IgD-negative memory B cell (primary cell): ENCODE data around the gene ZMYND15. TPM values are rescaled to one million over a fixed set of nuclear protein-coding genes. Genes with fewer than 3 reads are reported as not detected.

Experiments
- H3K27ac Mint-ChIP-seq, 3 donors: one replicate each; pipeline ENCODE4 v1.8.0; 2020 to 2022; ENCODE audit warnings: mild to moderate bottlenecking in 3 of 3, mixed read lengths in 3 of 3, moderate library complexity in 1 of 3
- H3K27me3 Mint-ChIP-seq: one replicate; pipeline ENCODE4 v1.8.0; 2021; ENCODE audit warnings: mixed read lengths
- H3K36me3 Mint-ChIP-seq: one replicate; pipeline ENCODE4 v1.8.0; 2020; ENCODE audit warnings: mild to moderate bottlenecking, mixed read lengths
- H3K4me1 Mint-ChIP-seq, 3 donors: one replicate each; pipeline ENCODE4 v1.8.0; 2020 to 2022; ENCODE audit warnings: mixed read lengths in 3 of 3, mild to moderate bottlenecking in 1 of 3
- H3K4me3 Mint-ChIP-seq, 4 donors: one replicate each; pipeline ENCODE4 v1.8.0; 2020 to 2022; ENCODE audit warnings: mild to moderate bottlenecking in 4 of 4, mixed read lengths in 4 of 4, moderate library complexity in 3 of 4
- H3K9me3 Mint-ChIP-seq, 3 donors: one replicate each; pipeline ENCODE4 v1.8.0; 2020 to 2021; ENCODE audit warnings: mixed read lengths in 3 of 3, mild to moderate bottlenecking in 1 of 3
- polyA plus RNA-seq: library from polyadenylated mRNA; unstranded; fragments of 300-500 nt; fragmentation: Illumina TruSeq; gene quantifications from one replicate; pipeline ENCODE4 v1.2.3, GENCODE V29; 2021

Gene ZMYND15
- polyA plus RNA-seq, 1 donor from 2014 or later, result not detected

GRCh38 chr17:4771519-4772234 is 32.0 kb downstream of the ZMYND15 start, which contains the start of gene TM4SF5:
Gene TM4SF5 (plus strand): TSS chr17:4771886. CDS start chr17:4771923, 37 bp downstream.
- Mint-ChIP-seq H3K27ac (peak within 1 kb of the TSS in 1 of 3 donors; percentile 50), H3K4me1 (peaks cover 0 to 9% (median 7%) of the 10 kb centered on the region in 3 donors), H3K27me3 (peaks cover 4% of the 10 kb centered on the region), H3K9me3 (no peaks in the 10 kb centered on the region), H3K36me3 (no peaks in the 10 kb centered on the region), H3K4me3 (no peak within 1 kb of the TSS)

GRCh38 chr17:4772235-4772613 is 32.6 kb downstream of the ZMYND15 start:
- Mint-ChIP-seq H3K4me1 (peaks cover 0 to 9% (median 7%) of the 10 kb centered on the region in 3 donors), H3K9me3 (no peaks in the 10 kb centered on the region), H3K27me3 (peaks cover 4% of the 10 kb centered on the region), H3K4me3 (no peak overlapping the region), H3K36me3 (no peaks in the 10 kb centered on the region), H3K27ac (peak overlapping the region in 1 of 3 donors; percentile 50)

DNA sequence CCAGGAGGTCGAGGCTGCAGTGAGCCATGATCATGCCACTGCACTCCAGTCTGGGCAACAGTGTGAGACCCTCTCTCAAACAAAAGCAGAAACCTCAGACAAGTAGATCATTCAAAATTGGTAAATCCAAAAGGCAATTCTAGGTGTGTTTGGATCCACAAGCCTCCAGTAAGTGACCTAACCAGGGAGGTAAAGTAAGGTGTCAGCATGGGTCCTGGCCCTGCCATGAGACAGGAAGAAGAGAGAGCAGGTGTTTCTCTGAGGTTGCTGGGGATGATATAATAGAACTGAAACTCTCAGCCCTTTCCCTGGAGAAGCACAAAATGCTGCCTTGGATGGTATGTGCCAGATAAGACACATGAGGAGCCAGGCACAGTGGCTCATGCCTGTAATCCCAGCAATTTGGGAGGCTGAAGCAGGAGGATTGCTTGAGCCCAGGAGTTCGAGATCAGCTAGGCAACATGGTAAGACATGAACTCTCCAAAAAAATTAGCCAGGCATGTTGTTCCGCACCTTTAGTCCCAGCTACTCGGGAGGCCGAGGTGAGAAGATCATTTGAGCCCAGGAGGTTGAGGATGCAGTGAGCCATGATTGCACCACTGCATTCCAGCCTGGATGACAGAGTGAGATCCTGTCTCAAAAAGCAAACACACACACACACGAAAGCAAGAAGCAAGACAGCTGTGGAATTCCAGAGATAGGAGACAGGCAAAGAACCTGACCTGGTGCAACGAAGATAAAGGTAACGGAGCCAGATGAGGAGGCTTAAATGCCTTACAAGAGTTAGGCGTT is 38.5 kb downstream of the ZMYND15 start:
- Mint-ChIP-seq H3K9me3 (no peaks in the 10 kb centered on the region), H3K4me1 (peaks cover 0 to 7% (median 7%) of the 10 kb centered on the region in 3 donors), H3K27ac (no peak overlapping the region), H3K36me3 (no peaks in the 10 kb centered on the region), H3K27me3 (peaks cover 19% of the 10 kb centered on the region), H3K4me3 (no peak overlapping the region)

DNA sequence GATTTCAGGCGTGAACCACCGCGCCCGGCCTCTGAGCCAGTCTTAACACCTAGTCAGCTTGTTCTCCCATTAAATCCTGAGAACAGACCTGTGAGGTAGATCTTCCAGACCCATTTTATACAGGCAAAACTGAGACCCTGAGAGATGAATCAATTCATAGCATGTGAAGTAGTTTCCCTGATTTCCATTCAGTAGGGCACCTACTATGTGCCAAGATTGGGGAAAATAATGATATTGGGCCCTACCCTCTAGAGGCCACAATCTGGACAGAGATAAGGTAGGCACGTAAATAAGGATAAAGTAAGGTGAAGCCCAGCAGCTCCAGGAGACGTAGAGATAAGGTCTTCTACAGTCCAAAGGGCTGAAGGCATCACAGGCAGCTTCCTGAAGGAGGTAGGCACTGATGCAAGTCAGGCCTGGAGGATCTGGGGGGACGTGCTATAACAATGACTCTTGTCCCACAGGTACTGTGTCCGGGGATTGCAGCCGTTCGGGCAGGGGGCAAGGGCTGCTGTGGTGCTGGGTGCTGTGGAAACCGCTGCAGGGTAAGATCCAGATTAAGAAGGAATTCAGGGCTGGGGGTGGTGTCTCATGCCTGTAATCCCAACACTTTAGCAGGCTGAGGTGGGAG is 40.8 kb downstream of the ZMYND15 start:
- Mint-ChIP-seq H3K36me3 (no peaks in the 10 kb centered on the region), H3K27me3 (peaks cover 26% of the 10 kb centered on the region), H3K4me3 (no peak overlapping the region), H3K9me3 (no peaks in the 10 kb centered on the region), H3K27ac (no peak overlapping the region), H3K4me1 (peaks cover 0 to 1% (median 0%) of the 10 kb centered on the region in 3 donors)

DNA sequence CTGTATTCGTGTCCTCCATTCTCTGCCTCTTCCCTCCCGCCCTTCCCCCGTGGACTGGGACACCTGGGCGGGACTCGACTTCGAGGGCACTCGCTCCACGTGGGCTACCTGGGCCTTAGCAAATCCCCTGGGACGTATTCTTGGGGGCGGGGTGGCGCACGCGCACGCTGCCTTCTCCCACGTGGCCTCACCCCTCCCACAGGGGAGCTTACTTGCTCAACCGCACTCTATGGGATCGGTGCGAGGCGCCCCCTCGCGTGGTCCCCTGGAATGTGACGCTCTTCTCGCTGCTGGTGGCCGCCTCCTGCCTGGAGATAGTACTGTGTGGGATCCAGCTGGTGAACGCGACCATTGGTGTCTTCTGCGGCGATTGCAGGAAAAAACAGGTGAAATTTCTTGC is 43.0 kb downstream of the ZMYND15 start:
- H3K27ac Mint-ChIP-seq, result peak overlapping the region in 1 of 3 donors; percentile 59

GRCh38 chr17:4785311-4786105 is 45.9 kb downstream of the ZMYND15 start:
- Mint-ChIP-seq H3K4me3 (peak overlapping the region in 2 of 4 donors; percentile 65), H3K27me3 (peaks cover 48% of the 10 kb centered on the region), H3K9me3 (no peaks in the 10 kb centered on the region), H3K4me1 (peaks cover 6 to 13% (median 11%) of the 10 kb centered on the region in 3 donors), H3K27ac (no peak overlapping the region), H3K36me3 (no peaks in the 10 kb centered on the region)

More for the DNA sequence above, 43.0 kb downstream of the ZMYND15 start:
- no peak overlapping the region for H3K4me3 Mint-ChIP-seq
- no peaks in the 10 kb centered on the region for H3K36me3 Mint-ChIP-seq
- peaks cover 4 to 6% (median 5%) of the 10 kb centered on the region in 3 donors for H3K4me1 Mint-ChIP-seq
- H3K9me3 Mint-ChIP-seq, result no peaks in the 10 kb centered on the region
- H3K27me3 Mint-ChIP-seq, result peaks cover 47% of the 10 kb centered on the region

GRCh38 chr17:4786106-4786511 is 46.5 kb downstream of the ZMYND15 start, which contains the start of gene VMO1:
Gene VMO1 (minus strand): TSS chr17:4786364. CDS start chr17:4786352, 12 bp downstream.
- Mint-ChIP-seq H3K4me3 (peak within 1 kb of the TSS in 2 of 4 donors; percentile 65 to 89), H3K27ac (peak within 1 kb of the TSS in 1 of 3 donors; percentile 85), H3K4me1 (peaks cover 9 to 15% (median 15%) of the 10 kb centered on the region in 3 donors), H3K36me3 (no peaks in the 10 kb centered on the region), H3K27me3 (peaks cover 45% of the 10 kb centered on the region), H3K9me3 (no peaks in the 10 kb centered on the region)

DNA sequence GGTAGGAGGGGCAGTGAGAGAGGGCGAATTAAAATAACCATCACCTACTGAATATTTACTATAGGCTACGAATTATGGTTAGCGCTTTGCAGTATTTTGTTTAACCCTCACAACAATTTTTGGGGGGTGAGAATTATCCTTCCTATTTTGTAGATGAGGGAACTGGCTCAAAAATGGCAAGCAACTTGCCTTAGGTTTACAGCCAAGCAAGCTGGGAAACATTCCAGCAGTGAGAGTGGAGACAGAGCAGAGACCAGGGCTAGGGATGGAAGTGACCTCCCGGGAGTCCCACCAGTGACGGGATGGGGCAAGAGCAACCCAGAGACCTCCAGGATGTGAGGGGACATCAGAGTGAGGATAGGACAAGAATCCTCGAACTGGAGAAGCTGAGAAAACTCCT is 46.9 kb downstream of the ZMYND15 start:
- Mint-ChIP-seq H3K4me1 (peaks cover 9 to 15% (median 15%) of the 10 kb centered on the region in 3 donors), H3K27me3 (peaks cover 45% of the 10 kb centered on the region), H3K36me3 (no peaks in the 10 kb centered on the region), H3K27ac (peak overlapping the region in 1 of 3 donors; percentile 62), H3K9me3 (no peaks in the 10 kb centered on the region), H3K4me3 (peak overlapping the region in 2 of 4 donors; percentile 7 to 65)

GRCh38 chr17:4788159-4788806 is 48.6 kb downstream of the ZMYND15 start:
- peak overlapping the region in 1 of 3 donors; percentile 85 for H3K27ac Mint-ChIP-seq
- H3K27me3 Mint-ChIP-seq, result peaks cover 40% of the 10 kb centered on the region

GRCh38 chr17:4788807-4789700 is 49.4 kb downstream of the ZMYND15 start, which contains the start of gene GLTPD2:
Gene GLTPD2 (plus strand): TSS chr17:4788964. CDS start chr17:4789012, 48 bp downstream.
- Mint-ChIP-seq H3K4me3 (peak within 1 kb of the TSS; percentile 70 to 89 (median 80)), H3K27me3 (peaks cover 37% of the 10 kb centered on the region), H3K27ac (peak within 1 kb of the TSS in 2 of 3 donors; percentile 67 to 85), H3K9me3 (no peaks in the 10 kb centered on the region), H3K4me1 (peaks cover 9 to 15% (median 15%) of the 10 kb centered on the region in 3 donors), H3K36me3 (no peaks in the 10 kb centered on the region)

More at GRCh38 chr17:4788159-4788806, 48.6 kb downstream of the ZMYND15 start:
- Mint-ChIP-seq H3K36me3 (no peaks in the 10 kb centered on the region), H3K4me3 (peak overlapping the region; percentile 33 to 89 (median 56)), H3K4me1 (peaks cover 9 to 15% (median 15%) of the 10 kb centered on the region in 3 donors), H3K9me3 (no peaks in the 10 kb centered on the region)

- peak overlapping the region; percentile 45 to 89 (median 80) for H3K4me3 Mint-ChIP-seq
- peak overlapping the region in 1 of 3 donors; percentile 67 for H3K27ac Mint-ChIP-seq
- peaks cover 9 to 15% (median 15%) of the 10 kb centered on the region in 3 donors for H3K4me1 Mint-ChIP-seq
- no peaks in the 10 kb centered on the region for H3K9me3 Mint-ChIP-seq
- no peaks in the 10 kb centered on the region for H3K36me3 Mint-ChIP-seq
- peaks cover 36% of the 10 kb centered on the region for H3K27me3 Mint-ChIP-seq
Measured at GRCh38 chr17:4789701-4789950, 50.0 kb downstream of the ZMYND15 start.

DNA sequence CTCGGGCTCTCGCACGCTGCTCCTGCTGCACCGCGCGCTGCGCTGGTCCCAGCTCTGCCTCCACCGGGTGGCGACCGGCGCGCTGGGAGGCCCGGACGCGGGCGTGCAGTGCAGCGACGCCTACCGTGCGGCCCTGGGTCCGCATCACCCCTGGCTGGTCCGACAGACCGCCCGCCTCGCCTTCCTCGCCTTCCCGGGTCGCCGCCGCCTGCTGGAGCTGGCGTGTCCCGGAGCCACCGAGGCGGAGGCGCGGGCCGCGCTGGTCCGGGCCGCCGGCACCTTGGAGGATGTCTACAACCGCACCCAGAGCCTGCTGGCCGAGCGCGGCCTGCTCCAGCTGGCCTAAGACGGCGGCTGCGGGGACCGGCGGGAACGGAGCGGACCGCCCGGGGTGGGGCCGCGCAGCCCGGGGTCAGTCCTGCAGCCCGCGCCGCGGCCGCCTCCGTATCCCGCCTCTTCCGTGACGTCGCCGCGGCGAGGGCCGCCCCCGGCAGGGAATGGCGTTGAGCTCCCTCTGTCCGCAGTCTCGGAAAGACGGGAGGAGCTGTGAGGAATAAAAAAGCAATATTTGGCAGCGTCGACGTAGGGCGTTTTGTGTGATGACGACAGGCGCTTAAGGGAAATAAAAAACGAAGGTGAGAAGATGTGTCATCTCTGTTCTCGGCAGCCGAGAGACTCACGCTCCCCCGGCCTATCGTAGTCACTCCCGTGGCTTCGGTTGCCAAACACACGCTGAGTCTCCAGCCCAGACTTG is 50.5 kb downstream of the ZMYND15 start:
- no peaks in the 10 kb centered on the region for H3K9me3 Mint-ChIP-seq
- peaks cover 34% of the 10 kb centered on the region for H3K27me3 Mint-ChIP-seq
- H3K4me1 Mint-ChIP-seq, result peaks cover 9 to 15% (median 15%) of the 10 kb centered on the region in 3 donors
- H3K4me3 Mint-ChIP-seq, result peak overlapping the region; percentile 75 to 92 (median 88)
- H3K36me3 Mint-ChIP-seq, result no peaks in the 10 kb centered on the region
- peak overlapping the region in 2 of 3 donors; percentile 7 to 87 for H3K27ac Mint-ChIP-seq
